Sigmoid colon (tissue), 7 donors: ENCODE results near the gene ANKRD10. TPM values are rescaled to one million over a fixed set of nuclear protein-coding genes. Genes with fewer than 3 reads are reported as not detected.
"Not testable (repeated sequence)": the region's sequence is repeated elsewhere in the genome, so short reads cannot be mapped to it uniquely, and the experiment has no call there.

Experiments used
- DNase-seq: peaks from one replicate; pipeline ENCODE4 v3.0.0-alpha.2; 2019
- H3K27ac ChIP-seq, 4 donors: fragments of 200-600 bp; sonication (generic); one replicate each; pipeline ENCODE4 v1.5.1; 2016 to 2019; ENCODE audit warnings: mild to moderate bottlenecking in 1 of 4
- H3K27me3 ChIP-seq, 3 donors: fragments of 200-600 bp; sonication (generic); one replicate each; pipeline ENCODE4 v1.5.1; 2019; ENCODE audit warnings: mild to moderate bottlenecking in 1 of 3
- H3K36me3 ChIP-seq, 4 donors: fragments of 200-600 bp; sonication (generic); one replicate each; pipeline ENCODE4 v1.5.1; 2016 to 2019
- H3K4me1 ChIP-seq, 4 donors: fragments of 200-600 bp; sonication (generic); one replicate each; pipeline ENCODE4 v1.5.1; 2017 to 2019
- H3K4me3 ChIP-seq, 4 donors: fragments of 200-600 bp; sonication (generic); one replicate each; pipeline ENCODE4 v1.5.1; 2017 to 2019; ENCODE audit warnings: mild to moderate bottlenecking in 2 of 4, moderate library complexity in 1 of 4
- H3K9me3 ChIP-seq, 4 donors: fragments of 200-600 bp in 3 of 4; sonication (generic) in 3 of 4; one replicate each; pipeline versions ENCODE4 v1.5.1 to v1.6.1; 2013 to 2019
- CTCF ChIP-seq, 4 experiments: fragments of 450-650 bp in 3 of 4; fragments of 200-600 bp in 1 of 4; IDR thresholded peaks; one replicate each; pipeline ENCODE4 v1.5.1; 2016 to 2019; ENCODE audit warnings: antibody characterized with exemption in 4 of 4, mild to moderate bottlenecking in 3 of 4, moderate library complexity in 2 of 4
- EP300 ChIP-seq, 4 donors: sonication (generic); formaldehyde crosslinking; IDR thresholded peaks; one replicate each; pipeline ENCODE4 v1.6.1; 2017; ENCODE audit warnings: antibody characterized with exemption in 4 of 4
- POLR2A ChIP-seq, 2 donors: fragments of 450-650 bp; IDR thresholded peaks; one replicate each; pipeline ENCODE4 v1.6.1; 2016; ENCODE audit warnings: antibody characterized with exemption in 2 of 2, mild to moderate bottlenecking in 2 of 2, moderate library complexity in 2 of 2
- POLR2AphosphoS5 ChIP-seq, 4 donors: sonication (generic); formaldehyde crosslinking; IDR thresholded peaks; one replicate each; pipeline ENCODE4 v1.6.1; 2017; ENCODE audit warnings: antibody characterized with exemption in 4 of 4
- WGBS, 2 donors: extraction: QIAGEN DNeasy Blood & Tissue Kit; methylation state at CpG; one replicate each; pipeline ENCODE4 v1.1.7; 2013; 5-methylcytosine and 5-hydroxymethylcytosine counted together
- intact Hi-C: fragments of 100-400 bp; cut with DNase I; formaldehyde crosslinking; loops from one replicate; pipeline ENCODE4 v1.15.1; 2023
- polyA plus RNA-seq, 3 donors: library from polyadenylated mRNA; stranded (reverse); fragments of 200-250 nt; gene quantifications; one replicate each; pipeline ENCODE4 v1.2.3, GENCODE V29; 2013
- total RNA-seq, 4 donors: library from RNA; depleted of rRNA; stranded (reverse); fragments of >200 nt; gene quantifications; one replicate each; pipeline ENCODE4 v1.1.0, GENCODE V29; 2016
- donor health status: healthy with polysubstance abuse.
- donor health status: Bipolar disorder and iron deficiency.
- donor health status: healthy.

ANKRD10 gene
- total and polyA plus RNA-seq, 7 donors, result 41.4 to 179 (median 141) TPM

GRCh38 chr13:110949628-110950027, 34.8 kb upstream of the ANKRD10 start:
- H3K9me3 ChIP-seq, result no peaks in the 10 kb centered on the region
- H3K4me3 ChIP-seq, result no peak overlapping the region
- peaks cover 0 to 2% (median under 1%) of the 10 kb centered on the region in 4 donors for H3K4me1 ChIP-seq
- intact Hi-C loops, result loop anchor here (5.0 kb wide), 1 partner anchor 1448 kb away; no protein-coding TSS in a partner anchor
- DNase-seq, result no peak
- no peaks in the 10 kb centered on the region for H3K27me3 ChIP-seq
- TF ChIP-seq POLR2A (IDR thresholded peaks at IDR 0.05) (no peak), EP300 (IDR thresholded peaks at IDR 0.05) (no peak), CTCF (IDR thresholded peaks at IDR 0.05) (no peak), POLR2AphosphoS5 (IDR thresholded peaks at IDR 0.05) (no peak)
- no peak overlapping the region for H3K27ac ChIP-seq
- WGBS, 2 donors, result 68 to 81% methylated on average over 4 of the region's 4 CpGs
- no peaks in the 10 kb centered on the region for H3K36me3 ChIP-seq

GRCh38 chr13:110949116-110949515, 34.2 kb upstream of the ANKRD10 start:
- Histone ChIP-seq H3K4me3 (no peak overlapping the region), H3K9me3 (no peaks in the 10 kb centered on the region), H3K27ac (no peak overlapping the region), H3K4me1 (no peaks in the 10 kb centered on the region), H3K36me3 (no peaks in the 10 kb centered on the region), H3K27me3 (no peaks in the 10 kb centered on the region)
- no peak for DNase-seq
- 85 to 94% methylated on average over 12 of the region's 12 CpGs for WGBS, 2 donors
- TF ChIP-seq EP300 (IDR thresholded peaks at IDR 0.05), result no peak
- no peak for TF ChIP-seq POLR2AphosphoS5 (IDR thresholded peaks at IDR 0.05)
- no peak for TF ChIP-seq CTCF (IDR thresholded peaks at IDR 0.05)
- no peak for TF ChIP-seq POLR2A (IDR thresholded peaks at IDR 0.05)
- intact Hi-C loops, result no loop called here

GRCh38 chr13:110947338-110947737, 32.5 kb upstream of the ANKRD10 start:
- H3K27ac ChIP-seq, H3K4me3 ChIP-seq, DNase-seq, H3K4me1 ChIP-seq, H3K27me3 ChIP-seq, H3K9me3 ChIP-seq, intact Hi-C loops, H3K36me3 ChIP-seq: not testable (repeated sequence)
- WGBS, 2 donors, result 79% methylated on average over 8 of the region's 10 CpGs

GRCh38 chr13:110945928-110946570, 31.2 kb upstream of the ANKRD10 start:
- Histone ChIP-seq H3K27me3 (no peaks in the 10 kb centered on the region), H3K9me3 (no peaks in the 10 kb centered on the region), H3K4me3 (no peak overlapping the region), H3K27ac (no peak overlapping the region), H3K4me1 (no peaks in the 10 kb centered on the region), H3K36me3 (no peaks in the 10 kb centered on the region)
- DNase-seq, result no peak
- TF ChIP-seq POLR2A (IDR thresholded peaks at IDR 0.05) (no peak), EP300 (IDR thresholded peaks at IDR 0.05) (no peak), CTCF (IDR thresholded peaks at IDR 0.05) (no peak), POLR2AphosphoS5 (IDR thresholded peaks at IDR 0.05) (no peak)
- 83 to 87% methylated on average over 12 of the region's 12 CpGs for WGBS, 2 donors
- intact Hi-C loops, result loop anchor here (2.0 kb wide), 1 partner anchor 105 kb away; no protein-coding TSS in a partner anchor

- Histone ChIP-seq H3K27me3 (no peaks in the 10 kb centered on the region), H3K9me3 (no peaks in the 10 kb centered on the region), H3K4me3 (no peak overlapping the region), H3K27ac (no peak overlapping the region), H3K36me3 (no peaks in the 10 kb centered on the region), H3K4me1 (no peaks in the 10 kb centered on the region)
- TF ChIP-seq EP300 (IDR thresholded peaks at IDR 0.05) (no peak), POLR2AphosphoS5 (IDR thresholded peaks at IDR 0.05) (no peak), CTCF (IDR thresholded peaks at IDR 0.05) (no peak)
- intact Hi-C loops, result loop anchor here (2.0 kb wide), 1 partner anchor 106 kb away; no protein-coding TSS in a partner anchor
- no peak for DNase-seq
- WGBS, 2 donors, result 90 to 93% methylated on average over 24 of the region's 24 CpGs
Measured at GRCh38 chr13:110944968-110945927, 30.4 kb upstream of the ANKRD10 start.
